CD4-positive, CD25-positive, alpha-beta regulatory T cell (primary cell): Measurements from ENCODE around the gene DIP2B. TPM values are rescaled to one million over a fixed set of nuclear protein-coding genes. Genes with fewer than 3 reads are reported as not detected.

ENCODE experiments used
- ATAC-seq, 2 donors: fragments of 150-1000 bp; cut with Tn5 transposase; one replicate each; pipeline ENCODE4 v1.10.0; 2021; ENCODE audit warnings: low read depth in 2 of 2, moderate number of reproducible peaks in 2 of 2, moderate library complexity in 1 of 2
- DNase-seq, 3 donors: peaks; one replicate each; pipeline versions ENCODE4 v3.0.0 to v3.0.0-alpha.2; 2012 to 2022; ENCODE audit warnings: mixed read lengths in 1 of 3
- H3K27ac ChIP-seq: one replicate; pipeline ENCODE4 v1.7.0; 2013; ENCODE audit warnings: mild to moderate bottlenecking, low read length; ENCODE audit not compliant: insufficient read depth, poor library complexity, severe bottlenecking
- H3K27me3 ChIP-seq: one replicate; pipeline ENCODE4 v1.7.0; 2013; ENCODE audit warnings: low read length; ENCODE audit not compliant: control insufficient read depth, insufficient read depth
- H3K36me3 ChIP-seq: one replicate; pipeline ENCODE4 v1.7.0; 2013; ENCODE audit warnings: mild to moderate bottlenecking, low read length, moderate library complexity; ENCODE audit not compliant: control insufficient read depth, insufficient read depth
- H3K4me1 ChIP-seq: 2 replicates; pipeline ENCODE4 v1.7.0; 2013; ENCODE audit warnings: mild to moderate bottlenecking, low read length; ENCODE audit not compliant: insufficient read depth, control insufficient read depth, poor library complexity, severe bottlenecking
- H3K4me3 ChIP-seq: one replicate; pipeline ENCODE4 v1.7.0; 2013; ENCODE audit warnings: low read depth, mild to moderate bottlenecking, low read length, moderate library complexity
- H3K9me3 ChIP-seq, 2 experiments: 1 replicate in 1 of 2; 2 replicates in 1 of 2; pipeline ENCODE4 v1.7.0; 2013; ENCODE audit warnings: low read length in 2 of 2, mild to moderate bottlenecking in 1 of 2, moderate library complexity in 1 of 2; ENCODE audit not compliant: control insufficient read depth in 2 of 2
- H3K27ac Mint-ChIP-seq, 3 donors: one replicate each; pipeline ENCODE4 v1.8.0; 2020 to 2022; ENCODE audit warnings: mild to moderate bottlenecking in 3 of 3, mixed read lengths in 3 of 3, moderate library complexity in 2 of 3
- H3K27me3 Mint-ChIP-seq: one replicate; pipeline ENCODE4 v1.8.0; 2022; ENCODE audit warnings: mild to moderate bottlenecking, mixed read lengths
- H3K36me3 Mint-ChIP-seq: one replicate; pipeline ENCODE4 v1.8.0; 2020; ENCODE audit warnings: mixed read lengths
- H3K4me1 Mint-ChIP-seq, 4 donors: one replicate each; pipeline ENCODE4 v1.8.0; 2020 to 2022; ENCODE audit warnings: mixed read lengths in 4 of 4, mild to moderate bottlenecking in 1 of 4
- H3K4me3 Mint-ChIP-seq, 4 donors: one replicate each; pipeline ENCODE4 v1.8.0; 2020 to 2022; ENCODE audit warnings: mild to moderate bottlenecking in 4 of 4, mixed read lengths in 4 of 4, moderate library complexity in 3 of 4
- H3K9me3 Mint-ChIP-seq, 7 donors: one replicate each; pipeline ENCODE4 v1.8.0; 2020 to 2022; ENCODE audit warnings: mixed read lengths in 7 of 7, mild to moderate bottlenecking in 3 of 7, moderate library complexity in 2 of 7
- polyA plus RNA-seq, 4 donors: library from polyadenylated mRNA; unstranded; fragments of 300-500 nt; fragmentation: Illumina TruSeq; gene quantifications; one replicate each; pipeline ENCODE4 v1.2.3, GENCODE V29; 2021
- total RNA-seq: library from RNA; stranded (reverse); gene quantifications from one replicate; pipeline ENCODE4 v1.2.3, GENCODE V29; 2022

DIP2B gene
- total and polyA plus RNA-seq, 5 donors from 2014 or later = 12.2 to 47.5 (median 15.2) TPM

DNA sequence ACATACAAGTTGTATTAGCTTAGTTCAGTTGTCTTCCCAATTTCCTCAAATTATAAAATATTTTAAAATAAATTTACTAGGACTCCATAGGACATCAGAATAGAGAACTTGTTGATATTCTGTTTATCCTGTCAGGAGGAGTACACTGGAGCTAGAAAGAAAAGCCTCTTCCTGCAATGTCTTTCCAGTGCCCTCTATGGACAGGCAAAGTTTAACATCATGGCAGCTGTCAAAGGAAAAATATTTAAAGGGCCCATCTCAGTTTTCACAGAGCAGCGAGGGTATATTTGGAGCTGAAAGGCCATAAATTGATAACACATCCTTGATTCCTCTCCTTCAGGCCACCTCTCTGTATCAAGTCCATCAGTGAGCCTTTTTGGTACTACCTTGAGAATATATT is 19.0 kb downstream of the DIP2B start:
- H3K27ac ChIP-seq = no peak overlapping the region
- no peaks in the 10 kb centered on the region for H3K27me3 ChIP-seq
- H3K27ac Mint-ChIP-seq = peak overlapping the region; percentile 40 to 88 (median 85)
- peaks cover 0 to 2% (median 0%) of the 10 kb centered on the region in 7 donors for H3K9me3 Mint-ChIP-seq
- H3K4me3 Mint-ChIP-seq = no peak overlapping the region
- H3K9me3 ChIP-seq = no peaks in the 10 kb centered on the region
- H3K36me3 Mint-ChIP-seq = peaks cover 21% of the 10 kb centered on the region
- no peak for DNase-seq
- peaks cover 43 to 68% (median 51%) of the 10 kb centered on the region in 4 donors for H3K4me1 Mint-ChIP-seq
- H3K4me3 ChIP-seq = no peak overlapping the region
- H3K36me3 ChIP-seq = peaks cover 9% of the 10 kb centered on the region
- no peak for ATAC-seq
- H3K27me3 Mint-ChIP-seq = no peaks in the 10 kb centered on the region
- H3K4me1 ChIP-seq = peaks cover 37% of the 10 kb centered on the region

DNA sequence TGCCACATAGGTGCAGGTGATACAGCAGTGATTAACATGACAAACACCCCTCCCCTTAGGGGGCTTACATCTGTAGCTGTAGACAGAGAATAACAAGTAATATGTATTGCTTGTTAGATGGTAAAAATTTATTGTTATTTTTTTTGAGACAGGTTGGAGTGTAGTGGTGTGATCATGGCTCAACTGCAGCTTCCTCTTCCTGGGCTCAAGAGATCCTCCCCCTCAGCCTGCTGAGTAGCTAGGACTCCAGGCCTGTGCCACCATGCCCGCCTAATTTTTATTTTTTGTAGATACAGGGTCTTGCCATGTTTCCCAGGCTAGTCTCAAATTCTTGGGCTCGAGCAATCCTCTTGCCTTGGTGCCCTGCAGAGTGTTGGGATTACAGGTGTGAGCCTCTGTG is 19.8 kb downstream of the DIP2B start:
- DNase-seq (no peak), ATAC-seq (no peak)
- H3K9me3 Mint-ChIP-seq = peaks cover 0 to 2% (median 0%) of the 10 kb centered on the region in 7 donors
- Histone ChIP-seq H3K4me1 (peaks cover 37% of the 10 kb centered on the region), H3K36me3 (peaks cover 9% of the 10 kb centered on the region), H3K27me3 (no peaks in the 10 kb centered on the region), H3K4me3 (no peak overlapping the region), H3K27ac (no peak overlapping the region), H3K9me3 (no peaks in the 10 kb centered on the region)
- peaks cover 21% of the 10 kb centered on the region for H3K36me3 Mint-ChIP-seq
- H3K4me3 Mint-ChIP-seq = peak overlapping the region in 1 of 4 donors; percentile 4
- H3K4me1 Mint-ChIP-seq = peaks cover 40 to 72% (median 51%) of the 10 kb centered on the region in 4 donors
- H3K27ac Mint-ChIP-seq = peak overlapping the region; percentile 32 to 85 (median 40)
- H3K27me3 Mint-ChIP-seq = no peaks in the 10 kb centered on the region

DNA sequence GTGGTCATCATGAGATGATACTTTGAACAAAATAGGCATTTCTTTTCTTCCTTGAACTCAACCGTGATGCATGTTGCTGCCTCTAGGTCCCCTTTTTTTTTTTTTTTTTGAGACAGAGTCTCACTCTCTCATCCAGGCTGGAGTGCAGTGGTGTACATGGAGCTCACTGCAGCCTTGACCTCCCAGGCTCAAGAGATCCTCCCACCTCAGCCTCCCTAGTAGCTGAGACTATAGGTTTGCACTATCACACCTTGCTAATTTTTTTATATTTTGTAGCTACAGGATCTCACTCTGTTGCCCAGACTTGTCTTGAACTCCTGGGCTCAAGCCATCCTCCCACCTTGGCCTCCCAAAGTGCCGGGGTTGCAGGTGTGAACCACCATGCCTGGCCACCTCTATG is 20.6 kb downstream of the DIP2B start:
- ATAC-seq (no peak), DNase-seq (no peak)
- Histone ChIP-seq H3K36me3 (peaks cover 9% of the 10 kb centered on the region), H3K9me3 (no peaks in the 10 kb centered on the region), H3K27ac (no peak overlapping the region), H3K27me3 (no peaks in the 10 kb centered on the region), H3K4me1 (peaks cover 28% of the 10 kb centered on the region), H3K4me3 (no peak overlapping the region)
- H3K9me3 Mint-ChIP-seq = peaks cover 0 to 2% (median 0%) of the 10 kb centered on the region in 7 donors
- peak overlapping the region in 1 of 4 donors; percentile 48 for H3K4me3 Mint-ChIP-seq
- peaks cover 36 to 64% (median 47%) of the 10 kb centered on the region in 4 donors for H3K4me1 Mint-ChIP-seq
- no peaks in the 10 kb centered on the region for H3K27me3 Mint-ChIP-seq
- peak overlapping the region in 1 of 3 donors; percentile 88 for H3K27ac Mint-ChIP-seq
- H3K36me3 Mint-ChIP-seq = peaks cover 21% of the 10 kb centered on the region

DNA sequence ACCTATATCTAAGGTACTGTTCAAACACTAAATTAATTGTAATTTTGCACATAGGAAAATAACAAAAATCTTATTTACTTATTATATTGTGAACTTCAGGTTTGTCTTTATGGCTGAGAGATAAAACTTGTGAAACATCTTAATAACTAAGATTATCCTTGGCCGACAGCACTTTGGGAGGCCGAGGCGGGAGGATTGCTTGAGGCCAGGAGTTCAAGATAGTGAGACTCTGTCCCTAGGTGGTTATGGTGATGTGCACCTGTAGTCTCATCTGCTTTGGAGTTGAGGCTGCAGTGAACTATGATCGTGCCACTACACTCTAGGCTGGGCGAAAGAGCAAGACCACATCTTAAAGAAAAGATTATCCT is 22.6 kb downstream of the DIP2B start:
- Mint-ChIP-seq H3K9me3 (no peaks in the 10 kb centered on the region), H3K36me3 (peaks cover 21% of the 10 kb centered on the region), H3K27ac (peak overlapping the region in 2 of 3 donors; percentile 2 to 39), H3K4me1 (peaks cover 30 to 49% (median 39%) of the 10 kb centered on the region in 4 donors), H3K4me3 (no peak overlapping the region), H3K27me3 (no peaks in the 10 kb centered on the region)
- Histone ChIP-seq H3K36me3 (peaks cover 9% of the 10 kb centered on the region), H3K27ac (no peak overlapping the region), H3K4me1 (peaks cover 28% of the 10 kb centered on the region), H3K4me3 (no peak overlapping the region), H3K9me3 (no peaks in the 10 kb centered on the region), H3K27me3 (no peaks in the 10 kb centered on the region)
- no peak for ATAC-seq
- no peak for DNase-seq

DNA sequence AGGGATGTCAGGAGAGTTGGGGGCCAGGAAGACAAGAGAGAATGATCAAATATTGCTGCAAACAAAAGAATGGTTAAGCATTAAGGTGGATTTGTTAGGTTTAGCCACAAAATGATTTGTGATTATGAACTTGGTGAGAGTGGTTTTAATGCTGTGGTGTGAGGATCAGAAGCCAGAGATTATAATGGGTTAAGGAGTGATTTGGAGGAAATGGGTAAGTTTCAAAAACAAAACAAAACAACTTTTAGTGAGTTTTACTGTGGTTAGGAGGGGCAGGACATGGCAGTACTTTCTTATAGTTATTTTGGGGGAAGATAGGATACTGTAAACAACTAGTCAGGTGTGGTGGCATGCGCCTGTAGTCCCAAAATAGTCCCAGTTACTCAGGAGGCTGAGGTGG is 24.0 kb downstream of the DIP2B start:
- Histone ChIP-seq H3K4me1 (peaks cover 42% of the 10 kb centered on the region), H3K27me3 (no peaks in the 10 kb centered on the region), H3K9me3 (no peaks in the 10 kb centered on the region), H3K4me3 (peak overlapping the region; percentile 9), H3K27ac (peak overlapping the region; percentile 34), H3K36me3 (peaks cover 7% of the 10 kb centered on the region)
- Mint-ChIP-seq H3K4me1 (peaks cover 20 to 44% (median 32%) of the 10 kb centered on the region in 4 donors), H3K36me3 (peaks cover 15% of the 10 kb centered on the region), H3K4me3 (peak overlapping the region; percentile 7 to 59 (median 33)), H3K27me3 (no peaks in the 10 kb centered on the region), H3K9me3 (no peaks in the 10 kb centered on the region), H3K27ac (peak overlapping the region in 2 of 3 donors; percentile 47 to 90)
- ATAC-seq = no peak
- no peak for DNase-seq

DNA sequence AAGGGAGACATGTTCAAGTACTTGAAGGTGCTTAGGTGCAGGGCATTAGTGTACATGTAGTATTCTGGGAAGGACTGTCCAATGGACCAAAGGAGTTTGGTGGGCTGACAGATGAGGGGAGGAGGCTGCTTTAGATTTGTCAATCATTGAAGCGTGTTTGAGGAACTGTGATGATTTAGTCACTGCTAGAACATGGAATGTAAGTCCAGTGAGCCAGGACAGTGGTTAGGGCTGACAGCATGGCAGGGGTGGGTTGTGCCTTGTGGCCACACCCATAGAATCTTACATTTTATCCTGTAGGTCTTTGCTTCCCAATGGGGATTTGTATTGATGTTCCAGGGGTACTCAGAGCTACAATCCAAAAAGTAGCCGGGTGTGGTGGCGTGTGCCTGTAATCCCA is 24.6 kb downstream of the DIP2B start:
- Histone ChIP-seq H3K4me3 (no peak overlapping the region), H3K27me3 (no peaks in the 10 kb centered on the region), H3K4me1 (peaks cover 39% of the 10 kb centered on the region), H3K9me3 (no peaks in the 10 kb centered on the region), H3K27ac (no peak overlapping the region), H3K36me3 (peaks cover 3% of the 10 kb centered on the region)
- Mint-ChIP-seq H3K4me3 (peak overlapping the region in 3 of 4 donors; percentile 7 to 59 (median 35)), H3K27ac (peak overlapping the region in 2 of 3 donors; percentile 47 to 90), H3K27me3 (no peaks in the 10 kb centered on the region), H3K9me3 (no peaks in the 10 kb centered on the region), H3K4me1 (peaks cover 20 to 39% (median 27%) of the 10 kb centered on the region in 4 donors), H3K36me3 (peaks cover 10% of the 10 kb centered on the region)
- no peak for DNase-seq
- ATAC-seq = no peak

DNA sequence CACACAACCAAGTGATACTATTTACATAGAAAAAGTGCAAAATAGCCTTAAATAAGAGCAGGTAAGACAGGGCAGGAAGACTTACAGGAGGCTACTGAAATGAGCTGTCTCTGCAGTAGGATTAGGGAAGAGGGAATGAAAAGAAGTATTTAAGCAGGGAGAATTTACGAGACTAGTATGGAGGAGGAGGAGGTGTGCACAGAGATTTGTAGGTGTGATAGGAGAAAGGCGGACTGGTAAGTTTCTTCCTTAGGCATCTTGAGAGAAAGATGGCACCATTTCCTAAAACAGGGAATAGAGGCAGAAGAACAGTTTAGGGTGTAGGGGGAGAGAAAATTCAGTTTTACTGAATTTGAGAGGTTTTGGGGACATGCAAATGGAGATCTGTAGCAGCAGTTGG is 25.7 kb downstream of the DIP2B start:
- no peak overlapping the region for H3K4me3 ChIP-seq
- DNase-seq (no peak), ATAC-seq (no peak)
- H3K27me3 Mint-ChIP-seq = no peaks in the 10 kb centered on the region
- H3K9me3 ChIP-seq = no peaks in the 10 kb centered on the region
- H3K36me3 Mint-ChIP-seq = peaks cover 7% of the 10 kb centered on the region
- H3K4me1 ChIP-seq = peaks cover 35% of the 10 kb centered on the region
- peaks cover 3% of the 10 kb centered on the region for H3K36me3 ChIP-seq
- no peak overlapping the region for H3K27ac Mint-ChIP-seq
- H3K27me3 ChIP-seq = no peaks in the 10 kb centered on the region
- peaks cover 20 to 36% (median 25%) of the 10 kb centered on the region in 4 donors for H3K4me1 Mint-ChIP-seq
- H3K9me3 Mint-ChIP-seq = no peaks in the 10 kb centered on the region
- no peak overlapping the region for H3K27ac ChIP-seq
- H3K4me3 Mint-ChIP-seq = no peak overlapping the region

DNA sequence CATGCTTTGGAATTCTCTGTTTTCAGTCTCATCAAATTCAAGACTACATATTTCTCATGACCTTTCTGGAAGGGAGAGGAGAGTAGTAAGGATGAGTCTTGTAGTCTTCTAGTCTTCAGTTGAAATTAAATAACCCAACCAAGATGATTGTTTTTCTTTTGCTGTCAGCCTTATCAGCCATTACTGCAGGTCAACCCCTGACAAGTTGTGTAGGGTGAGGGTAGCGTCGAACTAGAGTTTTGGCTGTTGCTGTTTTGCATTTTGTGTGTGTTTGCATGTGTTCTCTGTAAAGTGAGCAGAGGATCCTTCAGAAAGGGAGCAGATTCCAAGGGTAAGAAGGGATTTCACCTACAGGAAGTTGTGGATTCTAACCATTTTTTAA is 28.4 kb downstream of the DIP2B start:
- peaks cover 34% of the 10 kb centered on the region for H3K4me1 ChIP-seq
- H3K4me3 Mint-ChIP-seq = no peak overlapping the region

More for the DNA sequence above, 28.4 kb downstream of the DIP2B start:
- H3K4me1 Mint-ChIP-seq = peaks cover 23 to 38% (median 28%) of the 10 kb centered on the region in 4 donors
- H3K27ac Mint-ChIP-seq = no peak overlapping the region
- Histone ChIP-seq H3K36me3 (peaks cover 3% of the 10 kb centered on the region), H3K9me3 (no peaks in the 10 kb centered on the region), H3K27ac (peak overlapping the region; percentile 83), H3K4me3 (peak overlapping the region; percentile 55), H3K27me3 (no peaks in the 10 kb centered on the region)
- H3K36me3 Mint-ChIP-seq = peaks cover 12% of the 10 kb centered on the region
- no peaks in the 10 kb centered on the region for H3K9me3 Mint-ChIP-seq
- ATAC-seq (peak; percentile 10 to 40), DNase-seq (peak in 1 of 3 donors; percentile 23)
- H3K27me3 Mint-ChIP-seq = no peaks in the 10 kb centered on the region
